ENCODE results near the gene DPH6.
"Not testable (repeated sequence)": the region's sequence is repeated elsewhere in the genome, so short reads cannot be mapped to it uniquely, and the experiment has no call there.

Gene DPH6

DNA sequence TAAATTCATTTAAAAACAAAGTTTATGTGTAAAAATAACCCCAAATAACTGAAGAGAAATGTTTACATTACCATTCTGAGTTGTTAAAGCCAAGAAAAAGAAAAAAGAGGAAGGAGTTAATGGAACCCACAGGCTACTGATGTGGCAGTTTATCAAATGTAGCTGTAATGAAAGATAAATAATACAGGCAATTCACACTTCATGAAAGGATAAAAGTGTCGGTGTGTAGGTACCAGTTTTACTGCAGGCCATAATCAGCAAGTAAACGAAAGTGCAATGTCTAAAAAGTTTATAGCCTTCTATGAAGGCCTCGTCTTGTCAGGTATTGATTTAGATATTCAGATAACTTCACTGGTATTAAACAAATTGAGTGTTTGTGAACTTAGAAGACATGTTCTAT is 164.6 kb downstream of the DPH6 start:
- no peak for DNase-seq (ENCODE audit: extremely low read depth, low read depth)
- no peak for TF ChIP-seq CTCF (IDR thresholded peaks at IDR 0.05; ENCODE audit: low read depth, low read length, missing control alignments)
- H3K4me3 ChIP-seq (replicated peaks; ENCODE audit: low read depth, low read length), result no peak overlapping the region

DNA sequence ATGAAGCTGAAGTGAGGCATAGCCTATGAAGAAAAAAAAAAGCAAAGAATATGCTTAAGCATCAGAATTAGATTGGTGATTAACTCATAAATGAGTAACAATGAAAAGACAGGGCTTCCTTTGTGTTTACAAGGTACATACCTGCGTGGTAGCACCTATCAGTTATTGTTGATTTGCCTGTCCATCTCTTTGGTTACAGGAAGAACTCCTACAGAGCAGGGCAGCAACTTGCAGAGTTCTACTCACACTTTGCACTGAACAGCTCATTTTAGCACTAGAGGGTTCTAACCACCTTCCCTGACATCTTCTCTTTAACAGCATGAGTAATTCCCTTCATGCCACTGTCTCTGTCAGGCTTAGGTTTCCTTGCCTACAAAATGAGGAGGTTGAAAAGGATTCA is 166.0 kb downstream of the DPH6 start:
- no peak overlapping the region for H3K4me3 ChIP-seq (replicated peaks; ENCODE audit: low read depth, low read length)
- no peak for DNase-seq (ENCODE audit: extremely low read depth, low read depth)
- no peak for TF ChIP-seq CTCF (IDR thresholded peaks at IDR 0.05; ENCODE audit: low read depth, low read length, missing control alignments)

DNA sequence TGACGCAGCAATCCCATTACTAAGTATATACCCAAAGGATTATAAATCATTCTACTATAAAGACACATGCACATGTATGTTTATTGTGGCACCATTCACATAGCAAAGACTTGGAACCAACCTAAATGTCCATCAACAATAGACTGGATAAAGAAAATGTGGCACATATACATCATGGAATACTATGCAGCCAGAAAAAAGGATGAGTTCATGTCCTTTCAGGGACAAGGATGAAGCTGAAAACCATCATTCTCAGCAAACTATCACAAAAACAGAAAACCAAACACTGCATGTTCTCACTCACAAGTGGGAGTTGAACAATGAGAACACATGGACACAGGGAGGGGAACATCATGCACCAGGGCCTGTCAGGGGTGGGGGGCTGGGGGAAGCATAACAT is 167.5 kb downstream of the DPH6 start:
- not testable (repeated sequence) for DNase-seq (ENCODE audit: extremely low read depth, low read depth)

DNA sequence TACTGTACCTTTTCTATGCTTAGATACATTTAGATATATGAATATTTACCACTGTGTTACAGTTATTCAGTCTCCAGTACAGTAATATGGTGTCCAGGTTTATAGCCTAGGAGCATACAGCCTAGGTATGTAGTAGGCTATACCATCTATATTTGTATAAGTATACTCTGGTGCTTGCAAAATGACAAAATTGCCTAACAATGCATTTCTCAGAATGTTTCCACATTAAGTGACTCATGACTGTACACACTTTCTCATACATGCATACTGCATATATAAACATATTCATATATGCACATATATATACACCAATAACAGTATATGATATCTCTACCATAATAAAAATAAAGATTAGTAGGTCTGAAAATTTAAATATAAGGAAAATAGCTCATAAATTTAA is 169.3 kb downstream of the DPH6 start:
- H3K4me3 ChIP-seq (replicated peaks; ENCODE audit: low read depth, low read length), result no peak overlapping the region
- no peak for DNase-seq (ENCODE audit: extremely low read depth, low read depth)
- no peak for TF ChIP-seq CTCF (IDR thresholded peaks at IDR 0.05; ENCODE audit: low read depth, low read length, missing control alignments)

More for the DNA sequence above, 167.5 kb downstream of the DPH6 start:
- H3K4me3 ChIP-seq (replicated peaks; ENCODE audit: low read depth, low read length), result not testable (repeated sequence)

- no peak for TF ChIP-seq CTCF (IDR thresholded peaks at IDR 0.05; ENCODE audit: low read depth, low read length, missing control alignments)
- H3K4me3 ChIP-seq (replicated peaks; ENCODE audit: low read depth, low read length), result no peak overlapping the region
- no peak for DNase-seq (ENCODE audit: extremely low read depth, low read depth)
These were observed 171.3 kb downstream of the DPH6 start for GRCh38 chr15:35374661-35375060.

GRCh38 chr15:35362195-35362829 is 183.7 kb downstream of the DPH6 start:
- H3K4me3 ChIP-seq (replicated peaks; ENCODE audit: low read depth, low read length), result no peak overlapping the region
- no peak for TF ChIP-seq CTCF (IDR thresholded peaks at IDR 0.05; ENCODE audit: low read depth, low read length, missing control alignments)
- DNase-seq (ENCODE audit: extremely low read depth, low read depth), result no peak

GRCh38 chr15:35358824-35359223 is 187.1 kb downstream of the DPH6 start:
- DNase-seq (ENCODE audit: extremely low read depth, low read depth), result no peak
- TF ChIP-seq CTCF (IDR thresholded peaks at IDR 0.05; ENCODE audit: low read depth, low read length, missing control alignments), result no peak

More at GRCh38 chr15:35358824-35359223, 187.1 kb downstream of the DPH6 start:
- no peak overlapping the region for H3K4me3 ChIP-seq (replicated peaks; ENCODE audit: low read depth, low read length)
